GM19324 (cell line): Measurements from ENCODE around the gene MINDY4.

Experiments used
- ATAC-seq: cut with Tn5 transposase; IDR thresholded peaks from one replicate; pipeline ENCODE4 v1.9.1; 2021; ENCODE audit warnings: mild to moderate bottlenecking, moderate library complexity; ENCODE audit not compliant: unreplicated experiment, low FRiP score

The MINDY4 gene

GRCh38 chr7:30910411-30911073 lies 139.3 kb downstream of the MINDY4 start:
- no peak for ATAC-seq

GRCh38 chr7:30911133-30911532 lies 139.9 kb downstream of the MINDY4 start:
- no peak for ATAC-seq

GRCh38 chr7:30911561-30911969 lies 140.3 kb downstream of the MINDY4 start, which contains the start of gene AQP1:
AQP1 (plus strand) TSS chr7:30911853; CDS start chr7:30911910, 57 bp downstream.
- ATAC-seq: no peak

GRCh38 chr7:30912021-30912730 lies 141.0 kb downstream of the MINDY4 start:
- ATAC-seq: no peak

GRCh38 chr7:30912731-30912985 lies 141.4 kb downstream of the MINDY4 start:
- no peak for ATAC-seq

- no peak for ATAC-seq
Observed at GRCh38 chr7:30912986-30913811, 142.0 kb downstream of the MINDY4 start.

- no peak for ATAC-seq
Observed at GRCh38 chr7:30913821-30914515, 142.8 kb downstream of the MINDY4 start.

- no peak for ATAC-seq
Observed at GRCh38 chr7:30914596-30914995, 143.4 kb downstream of the MINDY4 start.

- no peak for ATAC-seq
Observed at GRCh38 chr7:30915005-30915601, 143.9 kb downstream of the MINDY4 start.

- no peak for ATAC-seq
Observed at GRCh38 chr7:30915751-30916150, 144.5 kb downstream of the MINDY4 start.

- no peak for ATAC-seq
Observed at GRCh38 chr7:30916255-30916654, 145.0 kb downstream of the MINDY4 start.

GRCh38 chr7:30916767-30917166 lies 145.6 kb downstream of the MINDY4 start:
- no peak for ATAC-seq

GRCh38 chr7:30917216-30917893 lies 146.1 kb downstream of the MINDY4 start:
- no peak for ATAC-seq

- ATAC-seq: no peak
Observed at GRCh38 chr7:30918676-30919075, 147.5 kb downstream of the MINDY4 start.

- ATAC-seq: no peak
Observed at GRCh38 chr7:30920021-30920583, 148.9 kb downstream of the MINDY4 start.

- ATAC-seq: no peak
Observed at GRCh38 chr7:30920584-30921539, 149.6 kb downstream of the MINDY4 start.

- no peak for ATAC-seq
Observed at GRCh38 chr7:30921540-30922401, 150.6 kb downstream of the MINDY4 start.

- no peak for ATAC-seq
Observed at GRCh38 chr7:30922596-30922995, 151.4 kb downstream of the MINDY4 start.
